A673 (cell line): ENCODE data around the gene IFNW1. TPM values are rescaled to one million over a fixed set of nuclear protein-coding genes. Genes with fewer than 3 reads are reported as not detected.
A peak's percentile ranks its signal among the peaks of the same experiment; 100 is the strongest.

Source experiments
- BruUV-seq: library from RNA; stranded (reverse); fragments of 400-500 nt; replicated peaks from 2 replicates; lab custom pipeline; 2021; lab: Mats Ljungman, UMichigan
- CTCF ChIA-PET: fragments of 300-600 bp; sonication (Branson Sonifier 250); formaldehyde crosslinking; loops from one replicate; lab custom pipeline; 2022; ENCODE audit warnings: antibody characterized with exemption; lab: Charles Lee
- POLR2A ChIA-PET: fragments of 300-600 bp; sonication (Branson Sonifier 250); formaldehyde crosslinking; loops from one replicate; lab custom pipeline; 2022; ENCODE audit warnings: antibody characterized with exemption; ENCODE audit not compliant: low non-redundant PET; lab: Charles Lee
- DNase-seq: peaks from one replicate; pipeline ENCODE4 v3.0.0-alpha.2; 2015; ENCODE audit warnings: low spot score
- H3K27ac ChIP-seq: fragments of 200-600 bp; sonication (generic); 2 replicates; pipeline ENCODE4 v1.5.1; 2016; ENCODE audit warnings: mixed run types, low read depth, mild to moderate bottlenecking, mixed read lengths, antibody characterized with exemption, low read length; ENCODE audit not compliant: poor library complexity, severe bottlenecking
- H3K27me3 ChIP-seq: fragments of 200-600 bp; sonication (generic); replicated peaks from 2 replicates; pipeline ENCODE4 v1.6.1; 2017; ENCODE audit warnings: mixed run types, low read depth, mild to moderate bottlenecking, mixed read lengths, antibody characterized with exemption, low read length; ENCODE audit not compliant: insufficient read depth, poor library complexity
- H3K36me3 ChIP-seq: fragments of 200-600 bp; sonication (generic); 2 replicates; pipeline ENCODE4 v1.6.1; 2016; ENCODE audit warnings: mixed run types, mild to moderate bottlenecking, mixed read lengths, antibody characterized with exemption, low read length; ENCODE audit not compliant: insufficient read depth, poor library complexity, severe bottlenecking
- H3K4me1 ChIP-seq: fragments of 200-600 bp; sonication (generic); 2 replicates; pipeline ENCODE4 v1.6.1; 2017; ENCODE audit warnings: mixed run types, mild to moderate bottlenecking, mixed read lengths, antibody characterized with exemption, low read length; ENCODE audit not compliant: insufficient read depth, poor library complexity, severe bottlenecking
- H3K4me3 ChIP-seq: fragments of 200-600 bp; sonication (generic); 2 replicates; pipeline ENCODE4 v1.5.1; 2016; ENCODE audit warnings: low read depth, mixed run types, mild to moderate bottlenecking, mixed read lengths, low read length; ENCODE audit not compliant: poor library complexity, severe bottlenecking
- H3K9me3 ChIP-seq: fragments of 200-600 bp; sonication (generic); 2 replicates; pipeline ENCODE4 v1.6.1; 2016; ENCODE audit warnings: mixed run types, low read depth, mild to moderate bottlenecking, mixed read lengths, antibody characterized with exemption, low read length; ENCODE audit not compliant: poor library complexity, severe bottlenecking
- EZH2 ChIP-seq: fragments of 200-600 bp; sonication (generic); IDR thresholded peaks from 2 replicates; pipeline ENCODE4 v1.6.1; 2017; ENCODE audit warnings: borderline replicate concordance, low read depth, mild to moderate bottlenecking, mixed read lengths, antibody characterized with exemption, low read length; ENCODE audit not compliant: poor library complexity, severe bottlenecking
- intact Hi-C: fragments of 100-400 bp; cut with micrococcal nuclease; formaldehyde crosslinking; loops from one replicate; pipeline ENCODE4 v1.10.0; 2022; ENCODE audit not compliant: unreplicated experiment
- total RNA-seq: library from RNA; stranded (reverse); gene quantifications from 2 replicates; pipeline ENCODE4 v1.2.3, GENCODE V29; 2021
- TF ChIP-seq, protein P1 (sequence below): fragments of 300-800, 200-600 bp; sonication (generic); conservative IDR thresholded peaks from 2 replicates; pipeline ENCODE4 v1.5.1; 2017; ENCODE audit warnings: low read depth, mild to moderate bottlenecking, antibody characterized with exemption, low read length, moderate library complexity, mixed read lengths

Gene IFNW1
- total RNA-seq, 1 experiment from 2014 or later: not detected

DNA sequence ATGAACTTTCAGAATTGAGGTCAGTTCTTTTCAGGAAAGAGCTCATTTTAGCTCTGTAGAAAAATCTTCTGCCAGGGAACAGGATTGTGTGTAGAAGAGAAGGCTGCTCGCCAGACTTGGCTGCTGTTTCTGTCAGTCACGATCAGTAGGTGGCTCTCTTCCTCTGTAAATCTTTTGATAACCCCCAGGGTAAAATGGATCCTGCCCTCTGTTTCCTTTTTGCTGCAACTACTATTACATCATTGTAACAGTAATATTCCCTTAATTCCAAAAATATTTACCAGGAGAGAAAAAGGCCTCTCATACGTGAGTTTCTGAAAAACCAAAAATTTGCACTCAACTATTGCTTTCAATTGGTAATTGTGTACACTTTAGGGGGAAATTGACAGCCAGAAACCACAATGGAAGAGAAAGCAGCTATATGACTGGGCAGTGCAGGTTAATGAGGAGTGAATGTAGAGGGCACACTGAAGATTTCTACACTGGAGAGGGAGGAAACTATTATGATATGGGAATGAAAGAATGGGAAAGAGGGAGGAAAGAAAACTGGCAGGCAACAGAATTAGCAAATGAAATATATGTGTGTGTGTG, 12.5 kb upstream of the IFNW1 start:
- TF ChIP-seq, protein P1, sequence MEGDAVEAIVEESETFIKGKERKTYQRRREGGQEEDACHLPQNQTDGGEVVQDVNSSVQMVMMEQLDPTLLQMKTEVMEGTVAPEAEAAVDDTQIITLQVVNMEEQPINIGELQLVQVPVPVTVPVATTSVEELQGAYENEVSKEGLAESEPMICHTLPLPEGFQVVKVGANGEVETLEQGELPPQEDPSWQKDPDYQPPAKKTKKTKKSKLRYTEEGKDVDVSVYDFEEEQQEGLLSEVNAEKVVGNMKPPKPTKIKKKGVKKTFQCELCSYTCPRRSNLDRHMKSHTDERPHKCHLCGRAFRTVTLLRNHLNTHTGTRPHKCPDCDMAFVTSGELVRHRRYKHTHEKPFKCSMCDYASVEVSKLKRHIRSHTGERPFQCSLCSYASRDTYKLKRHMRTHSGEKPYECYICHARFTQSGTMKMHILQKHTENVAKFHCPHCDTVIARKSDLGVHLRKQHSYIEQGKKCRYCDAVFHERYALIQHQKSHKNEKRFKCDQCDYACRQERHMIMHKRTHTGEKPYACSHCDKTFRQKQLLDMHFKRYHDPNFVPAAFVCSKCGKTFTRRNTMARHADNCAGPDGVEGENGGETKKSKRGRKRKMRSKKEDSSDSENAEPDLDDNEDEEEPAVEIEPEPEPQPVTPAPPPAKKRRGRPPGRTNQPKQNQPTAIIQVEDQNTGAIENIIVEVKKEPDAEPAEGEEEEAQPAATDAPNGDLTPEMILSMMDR: peak; percentile 51
- no peak for TF ChIP-seq EZH2
- H3K4me3 ChIP-seq: no peak overlapping the region
- peaks cover 5% of the 10 kb centered on the region for H3K4me1 ChIP-seq
- peak; percentile 44 for DNase-seq
- H3K27me3 ChIP-seq: no peaks in the 10 kb centered on the region
- POLR2A ChIA-PET: no interaction called here
- intact Hi-C loops: no loop called here
- no TSS peak for BruUV-seq
- CTCF ChIA-PET: interaction anchor here (0.7 kb wide), 1 partner anchor 43 kb away, joined by 3 read pairs; no protein-coding TSS in a partner anchor
- no peaks in the 10 kb centered on the region for H3K9me3 ChIP-seq
- no peak overlapping the region for H3K27ac ChIP-seq
- H3K36me3 ChIP-seq: no peaks in the 10 kb centered on the region

DNA sequence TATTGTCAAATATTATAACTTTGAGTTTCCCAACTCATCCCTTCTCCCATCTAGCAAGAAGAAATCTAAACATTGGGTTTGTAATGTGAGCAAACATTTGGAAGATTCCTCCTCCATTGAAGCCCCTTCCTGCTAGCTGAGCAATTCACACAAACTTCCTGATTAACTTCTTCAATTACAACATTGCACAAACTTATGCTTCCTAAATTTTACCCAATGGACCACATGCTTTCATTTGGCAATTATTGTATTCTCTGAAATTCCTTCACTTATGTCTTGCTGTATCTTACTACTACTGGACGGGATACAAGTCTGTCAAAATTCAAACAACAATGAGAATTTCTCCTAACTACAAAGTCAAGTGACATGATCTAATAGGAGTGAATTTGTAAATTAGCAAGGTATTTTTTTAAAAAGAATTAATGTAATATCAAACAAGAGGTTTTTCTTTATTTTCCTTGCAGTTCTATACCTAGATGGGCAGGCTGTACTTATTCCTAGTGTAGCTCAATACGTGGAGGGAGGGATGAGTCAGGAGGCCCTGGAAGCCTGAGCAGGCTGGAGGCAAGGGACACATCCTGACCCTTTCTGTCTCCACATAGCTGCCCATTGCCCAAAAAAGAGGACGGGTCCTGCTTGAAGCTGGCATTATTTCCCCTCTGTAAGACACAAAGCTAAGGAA, 11.8 kb upstream of the IFNW1 start:
- CTCF ChIA-PET: interaction anchor here (0.7 kb wide), 1 partner anchor 43 kb away, joined by 3 read pairs; no protein-coding TSS in a partner anchor
- no peaks in the 10 kb centered on the region for H3K9me3 ChIP-seq
- no peak overlapping the region for H3K27ac ChIP-seq
- no peak overlapping the region for H3K4me3 ChIP-seq
- BruUV-seq: no TSS peak
- intact Hi-C loops: no loop called here
- H3K4me1 ChIP-seq: peaks cover 5% of the 10 kb centered on the region
- H3K36me3 ChIP-seq: no peaks in the 10 kb centered on the region
- DNase-seq: no peak
- no peaks in the 10 kb centered on the region for H3K27me3 ChIP-seq
- POLR2A ChIA-PET: no interaction called here
- no peak for TF ChIP-seq EZH2
- TF ChIP-seq, protein P1: no peak

DNA sequence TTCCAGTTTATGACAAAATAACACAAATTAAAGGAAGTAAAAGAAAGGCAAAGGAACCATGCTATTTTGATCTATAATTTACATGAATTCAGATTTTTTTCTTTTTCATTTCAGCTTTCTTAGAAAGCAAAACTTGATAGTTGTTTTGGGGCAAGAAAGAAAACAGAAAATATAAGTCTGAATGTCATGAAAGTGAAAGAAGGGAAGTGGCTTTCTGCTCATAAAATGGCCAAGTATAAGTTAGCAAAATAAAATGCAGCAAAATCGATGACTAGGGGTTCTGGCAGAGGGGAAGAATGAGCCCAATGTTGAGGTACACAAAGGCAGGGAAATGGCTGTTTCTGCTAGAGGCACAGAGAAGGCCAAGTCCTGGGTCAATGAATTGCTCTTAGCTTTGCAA, 3.0 kb upstream of the IFNW1 start:
- CTCF ChIA-PET: no interaction called here
- BruUV-seq: no TSS peak
- TF ChIP-seq, protein P1: no peak
- Histone ChIP-seq H3K27me3 (no peaks in the 10 kb centered on the region), H3K4me1 (no peaks in the 10 kb centered on the region), H3K27ac (no peak overlapping the region), H3K36me3 (no peaks in the 10 kb centered on the region), H3K4me3 (no peak overlapping the region), H3K9me3 (no peaks in the 10 kb centered on the region)
- no peak for DNase-seq
- POLR2A ChIA-PET: no interaction called here
- intact Hi-C loops: no loop called here
